HG03139 (cell line): ENCODE measurements around the gene SIPA1L2.

Experiments
- ATAC-seq: cut with Tn5 transposase; IDR thresholded peaks from one replicate; pipeline ENCODE4 v1.9.1; 2021; ENCODE audit not compliant: unreplicated experiment

Gene SIPA1L2

DNA sequence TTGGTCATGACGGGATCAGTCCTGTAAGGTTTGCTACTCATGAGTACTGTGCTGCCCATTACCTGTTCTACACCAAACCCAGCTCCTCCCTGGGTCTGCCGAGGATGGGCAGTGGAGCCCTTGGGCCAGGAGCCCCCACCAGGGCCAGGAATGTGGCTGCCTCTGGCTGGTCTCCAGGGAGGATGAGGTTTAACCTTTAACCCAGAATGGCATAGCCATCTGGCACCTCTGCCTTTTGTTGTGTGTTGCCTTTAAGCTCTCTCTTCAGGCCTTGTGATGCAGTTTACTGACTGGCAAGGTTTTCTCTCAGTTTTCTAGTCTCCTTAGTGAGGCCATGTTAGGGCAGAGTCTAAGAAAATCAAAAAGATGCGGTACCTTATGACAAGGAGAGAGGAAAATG is 38.6 kb downstream of the SIPA1L2 start:
- no peak for ATAC-seq

DNA sequence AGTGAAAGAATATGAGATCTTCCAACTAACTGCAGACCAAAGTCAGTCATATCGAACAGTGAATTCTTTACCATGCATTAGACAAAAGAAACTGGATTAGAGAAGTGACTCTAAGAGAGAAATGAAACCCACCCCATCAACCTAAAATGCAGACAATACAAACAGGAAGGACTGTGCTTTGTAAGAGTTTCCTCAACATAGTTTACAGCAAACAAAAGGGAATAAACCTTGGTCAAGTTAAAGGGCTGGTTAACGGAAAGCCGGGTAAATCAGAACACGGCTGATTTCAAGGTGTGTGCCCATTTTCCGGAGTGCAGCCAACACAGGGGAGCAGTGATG is 39.2 kb downstream of the SIPA1L2 start:
- no peak for ATAC-seq

DNA sequence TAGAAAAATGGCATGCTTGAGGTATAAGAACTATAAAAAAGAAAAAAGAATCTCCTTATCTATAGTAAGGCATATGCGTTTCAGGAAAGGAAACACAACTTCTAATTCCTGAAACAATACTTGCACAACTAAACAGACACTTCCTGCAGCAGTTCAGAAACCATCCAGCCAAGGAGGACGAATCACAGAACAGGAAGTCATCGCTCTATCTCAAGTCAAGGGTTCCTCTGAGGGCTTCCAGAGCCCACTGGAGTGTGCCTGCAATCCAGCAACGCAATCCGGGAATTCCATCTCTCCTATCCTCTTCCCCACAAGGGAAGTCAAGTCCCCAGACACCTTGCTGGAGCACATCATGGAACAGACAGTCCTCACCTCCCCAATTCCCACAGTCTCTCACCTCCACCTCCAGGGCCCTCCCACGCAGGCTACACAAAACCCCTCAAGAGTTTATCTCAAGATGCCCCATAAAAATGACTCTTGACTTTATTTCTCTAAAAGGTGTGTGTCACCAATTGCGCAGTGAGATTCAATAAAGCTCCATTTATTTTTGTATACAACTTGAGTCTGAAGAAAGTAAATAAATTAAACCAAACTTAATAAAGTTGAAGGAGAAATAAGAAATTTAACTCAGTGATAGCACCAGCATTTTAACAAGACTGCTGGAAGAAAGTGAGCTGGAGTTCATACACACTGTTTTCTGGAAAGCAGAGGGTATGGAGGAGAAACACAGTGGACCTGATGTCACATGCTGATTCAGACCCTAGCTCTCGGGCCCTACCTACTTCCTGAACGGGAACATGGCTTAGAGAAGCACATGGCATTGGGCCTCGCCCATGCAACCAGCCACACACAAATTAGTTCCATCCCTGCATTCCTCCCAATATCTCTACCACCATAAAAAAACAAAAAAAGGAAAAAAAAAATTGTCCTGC is 39.9 kb downstream of the SIPA1L2 start:
- ATAC-seq: no peak

DNA sequence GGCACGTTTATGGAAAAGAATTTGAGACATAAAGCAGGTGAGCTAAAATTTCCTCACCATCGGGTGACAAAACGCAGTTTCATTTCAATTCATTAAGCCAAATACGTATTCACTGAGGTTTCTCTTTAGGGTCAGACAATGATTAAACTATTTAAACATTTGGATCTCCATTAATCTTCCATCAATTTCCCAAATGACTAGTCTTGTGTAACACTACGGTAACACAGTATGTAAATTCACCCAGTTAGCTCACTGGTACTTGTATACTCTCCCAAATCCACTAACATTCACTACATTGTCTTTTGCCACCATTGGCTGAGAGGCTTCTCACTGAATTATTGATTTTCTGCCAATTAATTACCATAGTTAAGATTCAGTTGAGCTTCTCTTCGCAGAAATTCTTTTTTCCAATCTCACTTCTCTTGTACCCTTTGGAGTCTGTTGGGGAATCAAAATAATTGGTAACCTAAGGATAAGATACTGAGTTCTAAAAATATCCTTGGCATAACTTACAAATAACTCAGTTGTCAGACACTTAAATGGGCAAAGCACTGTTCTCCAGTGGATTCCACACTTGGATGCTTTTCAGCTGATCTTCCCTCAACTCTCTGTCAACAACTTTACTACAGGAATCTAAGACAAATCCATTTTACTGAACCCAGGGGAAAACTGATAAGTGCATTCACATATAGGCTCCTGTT is 40.7 kb downstream of the SIPA1L2 start:
- ATAC-seq: no peak

DNA sequence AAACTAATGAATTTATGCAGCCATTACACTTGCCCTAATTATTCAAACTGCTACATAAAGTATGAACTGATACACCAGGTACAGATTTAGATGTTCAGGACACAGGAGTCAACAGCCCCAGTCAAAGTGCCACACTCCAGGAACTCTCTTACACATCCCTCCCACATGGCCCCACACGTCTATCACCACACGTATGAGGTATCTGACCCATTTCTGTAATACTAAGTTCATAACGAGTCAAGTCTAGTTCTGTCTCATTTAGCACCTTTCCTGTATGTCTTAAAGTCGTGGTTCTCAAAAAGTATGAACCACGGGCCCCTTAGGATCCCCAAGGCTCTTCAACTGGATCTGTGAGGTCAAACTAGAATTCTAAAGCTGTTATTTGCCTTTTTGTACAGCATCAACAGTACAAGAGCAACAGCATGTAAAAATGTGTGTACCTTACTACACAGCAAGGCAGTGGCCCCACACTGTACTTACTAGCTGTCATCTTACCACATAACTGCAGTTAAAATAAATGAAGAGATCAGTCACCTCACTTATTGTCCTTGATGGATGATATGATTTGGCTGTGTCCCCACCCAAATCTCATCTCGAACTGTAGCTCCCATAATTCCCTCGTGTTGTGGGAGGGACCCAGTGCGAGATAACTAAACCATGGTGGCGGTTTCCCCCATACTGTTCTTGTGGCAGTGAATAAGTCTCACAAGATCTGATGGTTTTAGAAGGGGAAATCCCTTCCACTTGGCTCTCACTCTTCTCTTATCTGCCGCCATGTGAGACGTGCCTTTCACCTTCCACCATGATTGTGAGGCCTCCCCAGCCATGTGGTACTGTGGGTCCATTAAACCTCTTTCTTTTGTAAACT is 42.6 kb downstream of the SIPA1L2 start:
- ATAC-seq: no peak

DNA sequence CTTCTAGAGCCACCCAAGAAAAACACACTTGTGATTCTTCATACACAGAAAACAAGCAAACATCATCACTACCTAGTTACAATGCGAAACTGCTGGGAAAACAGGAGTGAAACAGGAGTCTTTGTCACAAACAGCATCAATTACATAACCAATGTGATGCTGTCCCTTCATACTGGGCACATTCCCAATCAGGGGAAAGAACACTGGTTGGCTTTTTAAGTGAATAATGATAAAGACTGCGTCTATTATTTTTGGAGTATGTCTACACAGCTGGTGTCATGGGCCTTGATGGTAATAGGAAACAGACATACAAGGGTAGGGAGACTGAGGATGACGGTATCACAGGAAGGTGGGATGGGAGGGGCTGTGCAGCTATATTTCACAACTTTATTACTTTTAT is 43.3 kb downstream of the SIPA1L2 start:
- no peak for ATAC-seq

DNA sequence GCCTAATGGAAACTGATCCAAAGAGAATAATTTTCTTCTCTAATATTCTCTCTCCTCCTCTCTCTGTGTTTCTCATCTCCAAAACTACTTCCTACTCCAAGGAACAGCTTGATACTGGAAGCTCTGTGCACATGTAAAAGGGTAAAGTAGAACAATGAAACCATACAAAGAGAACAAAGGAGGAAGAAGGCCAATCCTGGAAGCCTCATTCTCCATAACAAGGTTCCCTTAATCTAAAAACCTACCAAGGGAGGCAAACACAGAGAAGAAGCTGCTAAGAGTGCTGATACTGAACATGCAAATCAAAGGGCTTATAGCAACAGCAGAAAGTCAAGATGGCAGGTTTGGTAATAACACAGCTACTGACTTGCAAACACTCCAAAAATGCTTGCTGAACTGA is 44.4 kb downstream of the SIPA1L2 start:
- ATAC-seq: no peak

DNA sequence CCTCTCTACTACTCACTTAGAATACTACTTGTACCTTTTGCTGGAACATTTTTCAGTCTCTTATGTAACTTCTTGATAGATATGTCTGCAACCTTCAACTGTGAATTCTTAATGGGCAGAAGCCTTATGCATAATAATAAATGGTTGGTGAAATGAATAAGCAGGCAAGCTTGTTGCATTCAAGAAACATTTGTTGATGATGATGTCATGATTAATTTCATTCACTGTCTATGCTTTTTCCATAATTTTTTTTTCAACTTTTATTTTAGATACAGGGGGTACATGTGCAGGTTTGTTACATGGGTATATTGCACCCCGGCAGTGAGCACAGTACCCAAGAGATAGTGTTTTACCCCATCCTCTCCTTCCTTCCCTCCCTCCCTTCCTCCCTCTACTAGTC is 48.0 kb downstream of the SIPA1L2 start:
- no peak for ATAC-seq
